DOHH2 (cell line): ENCODE results near the gene NELFA.

Experiments
- H3F3A ChIP-seq: fragments of 200-600 bp; sonication (generic), shearing (Covaris generic); 2 replicates; pipeline ENCODE4 v1.6.0; 2016; ENCODE audit warnings: antibody characterized with exemption, mild to moderate bottlenecking; ENCODE audit not compliant: control insufficient read depth, insufficient read depth
- H3K27ac ChIP-seq: fragments of 200-600 bp; sonication (generic); 2 replicates; pipeline ENCODE4 v1.5.1; 2014; ENCODE audit warnings: low read depth, mild to moderate bottlenecking, low read length, moderate library complexity
- H3K27me3 ChIP-seq: fragments of 200-600 bp; sonication (generic); 2 replicates; pipeline ENCODE4 v1.6.1; 2014; ENCODE audit warnings: mild to moderate bottlenecking, low read length, mixed read lengths; ENCODE audit not compliant: control insufficient read depth
- H3K36me3 ChIP-seq: fragments of 200-600 bp; sonication (generic); 2 replicates; pipeline ENCODE4 v1.6.1; 2014; ENCODE audit warnings: mild to moderate bottlenecking, low read length, moderate library complexity, mixed read lengths; ENCODE audit not compliant: control insufficient read depth
- H3K4me1 ChIP-seq: fragments of 200-600 bp; sonication (generic); 2 replicates; pipeline ENCODE4 v1.6.1; 2014; ENCODE audit warnings: mild to moderate bottlenecking, low read length, mixed read lengths; ENCODE audit not compliant: control insufficient read depth
- H3K4me2 ChIP-seq: fragments of 200-600 bp; sonication (generic); 2 replicates; pipeline ENCODE4 v1.6.0; 2014; ENCODE audit warnings: mild to moderate bottlenecking, low read length, moderate library complexity
- H3K4me3 ChIP-seq: fragments of 200-600 bp; sonication (generic); 2 replicates; pipeline ENCODE4 v1.5.1; 2014; ENCODE audit warnings: mild to moderate bottlenecking, low read length, mixed read lengths
- H3K79me2 ChIP-seq: fragments of 200-600 bp; sonication (generic); 2 replicates; pipeline ENCODE4 v1.6.1; 2014; ENCODE audit warnings: mild to moderate bottlenecking, low read length, mixed read lengths; ENCODE audit not compliant: control insufficient read depth
- H3K9me2 ChIP-seq: fragments of 200-600 bp; sonication (generic); replicated peaks from 2 replicates; pipeline ENCODE4 v1.6.1; 2014; ENCODE audit warnings: mild to moderate bottlenecking, low read length, mixed read lengths; ENCODE audit not compliant: control insufficient read depth
- H3K9me3 ChIP-seq: fragments of 200-600 bp; sonication (generic); 2 replicates; pipeline ENCODE4 v1.6.1; 2014; ENCODE audit warnings: antibody characterized with exemption, low read length, mixed read lengths; ENCODE audit not compliant: control insufficient read depth, insufficient read depth
- H4K20me1 ChIP-seq: fragments of 200-600 bp; sonication (generic); 2 replicates; pipeline ENCODE4 v1.6.0; 2014; ENCODE audit warnings: low read depth, mild to moderate bottlenecking, antibody characterized with exemption, low read length, moderate library complexity; ENCODE audit not compliant: control insufficient read depth, insufficient read depth
- CTCF ChIP-seq: fragments of 200-600 bp; sonication (generic); IDR thresholded peaks from one replicate; pipeline ENCODE4 v1.5.1; 2014; ENCODE audit warnings: antibody characterized with exemption, mild to moderate bottlenecking, low read depth, low read length; ENCODE audit not compliant: poor library complexity, severe bottlenecking
- EZH2phosphoT487 ChIP-seq: fragments of 200-600 bp; sonication (generic); IDR thresholded peaks from 2 replicates; pipeline ENCODE4 v1.6.1; 2017; ENCODE audit warnings: borderline replicate concordance, mild to moderate bottlenecking, antibody characterized with exemption, low read length, moderate library complexity, mixed read lengths

Gene NELFA

GRCh38 chr4:2043396-2044118 lies 34.8 kb upstream of the NELFA start:
- no peaks in the 10 kb centered on the region for H3K36me3 ChIP-seq
- H3K79me2 ChIP-seq = no peaks in the 10 kb centered on the region; the same call in 1 of the 2 replicates
- H3F3A ChIP-seq = peaks cover 2% of the 10 kb centered on the region; the same call in 1 of the 2 replicates
- peaks cover 14% of the 10 kb centered on the region for H3K4me1 ChIP-seq
- TF ChIP-seq EZH2phosphoT487 = no peak
- TF ChIP-seq CTCF = no peak
- H3K27ac ChIP-seq = no peak overlapping the region
- no peak overlapping the region for H3K4me3 ChIP-seq
- no peaks in the 10 kb centered on the region for H3K9me3 ChIP-seq
- H3K9me2 ChIP-seq = no peaks in the 10 kb centered on the region
- H3K27me3 ChIP-seq = peaks cover 7% of the 10 kb centered on the region
- peaks cover 6% of the 10 kb centered on the region for H4K20me1 ChIP-seq
- no peak overlapping the region for H3K4me2 ChIP-seq

GRCh38 chr4:2042947-2043395 lies 34.2 kb upstream of the NELFA start:
- Histone ChIP-seq H3K36me3 (no peaks in the 10 kb centered on the region), H3K27ac (no peak overlapping the region), H3K9me2 (no peaks in the 10 kb centered on the region), H3F3A (peaks cover 3% of the 10 kb centered on the region; the same call in 1 of the 2 replicates), H3K4me2 (peak overlapping the region; percentile 88), H4K20me1 (peaks cover 6% of the 10 kb centered on the region), H3K9me3 (no peaks in the 10 kb centered on the region), H3K27me3 (peaks cover 7% of the 10 kb centered on the region), H3K79me2 (no peaks in the 10 kb centered on the region; the same call in 1 of the 2 replicates), H3K4me1 (peaks cover 14% of the 10 kb centered on the region), H3K4me3 (peak overlapping the region; percentile 81)
- TF ChIP-seq EZH2phosphoT487 (no peak), CTCF (no peak)

- no peaks in the 10 kb centered on the region for H3K9me3 ChIP-seq
- H3F3A ChIP-seq = peaks cover 3% of the 10 kb centered on the region; the same call in 1 of the 2 replicates
- H4K20me1 ChIP-seq = peaks cover 6% of the 10 kb centered on the region
- no peak for TF ChIP-seq CTCF
- H3K4me3 ChIP-seq = peak overlapping the region; percentile 81
- H3K27me3 ChIP-seq = peaks cover 7% of the 10 kb centered on the region
- H3K4me2 ChIP-seq = peak overlapping the region; percentile 88
- peaks cover 14% of the 10 kb centered on the region for H3K4me1 ChIP-seq
- no peaks in the 10 kb centered on the region for H3K9me2 ChIP-seq
- no peak overlapping the region for H3K27ac ChIP-seq
- no peaks in the 10 kb centered on the region for H3K36me3 ChIP-seq
- no peaks in the 10 kb centered on the region; the same call in 1 of the 2 replicates for H3K79me2 ChIP-seq
Observed at GRCh38 chr4:2042204-2042946, 33.6 kb upstream of the NELFA start.
